MM.1S (cell line): ENCODE results near the gene ERCC8.

ENCODE experiments used
- CTCF ChIP-seq: fragments of 300-600 bp; sonication (generic); IDR thresholded peaks from 2 replicates; pipeline ENCODE4 v1.5.1; 2016; ENCODE audit warnings: antibody characterized with exemption, low read length, mixed read lengths
- EZH2 ChIP-seq: fragments of 300-600 bp; sonication (generic); optimal IDR thresholded peaks from 2 replicates; pipeline ENCODE3; 2017; ENCODE audit warnings: low read depth, mild to moderate bottlenecking, antibody characterized with exemption, low read length, mixed read lengths

GRCh38 chr5:60955239-60955638, 10.4 kb upstream of the ERCC8 start:
- TF ChIP-seq CTCF (no peak), EZH2 (no peak)
